GM12891 (cell line): Measurements from ENCODE around the gene MYO15B.
"Not testable (repeated sequence)": the region's sequence is repeated elsewhere in the genome, so short reads cannot be mapped to it uniquely, and the experiment has no call there.

ENCODE experiments used
- DNase-seq: peaks from one replicate; pipeline ENCODE4 v3.0.0; 2011; ENCODE audit warnings: low spot score; ENCODE audit not compliant: insufficient read length
- FAIRE-seq: peaks from 2 replicates; lab custom pipeline; 2011; peaks lifted over from hg19 to GRCh38; lab: Jason Lieb, UNC
- PAX5 ChIP-seq: IDR thresholded peaks from 2 replicates; pipeline ENCODE4 v1.6.1; 2011; ENCODE audit warnings: low read length, moderate library complexity, mild to moderate bottlenecking; ENCODE audit not compliant: insufficient read depth, severe bottlenecking
- POLR2A ChIP-seq: IDR thresholded peaks from 2 replicates; pipeline ENCODE4 v1.6.1; 2011; ENCODE audit warnings: low read depth, low read length, control low read depth
- POLR2AphosphoS5 ChIP-seq: IDR thresholded peaks from 2 replicates; pipeline ENCODE4 v1.6.1; 2011; ENCODE audit warnings: low read depth, low read length, control low read depth
- POU2F2 ChIP-seq: IDR thresholded peaks from 2 replicates; pipeline ENCODE4 v1.6.1; 2011; ENCODE audit warnings: low read depth, mild to moderate bottlenecking, control low read depth, low read length, moderate library complexity
- SPI1 ChIP-seq: IDR thresholded peaks from 2 replicates; pipeline ENCODE4 v1.6.1; 2011; ENCODE audit warnings: low read depth, low read length, control low read depth
- TAF1 ChIP-seq: IDR thresholded peaks from 2 replicates; pipeline ENCODE4 v1.6.1; 2011; ENCODE audit warnings: low read depth, low read length, control low read depth

The MYO15B gene

DNA sequence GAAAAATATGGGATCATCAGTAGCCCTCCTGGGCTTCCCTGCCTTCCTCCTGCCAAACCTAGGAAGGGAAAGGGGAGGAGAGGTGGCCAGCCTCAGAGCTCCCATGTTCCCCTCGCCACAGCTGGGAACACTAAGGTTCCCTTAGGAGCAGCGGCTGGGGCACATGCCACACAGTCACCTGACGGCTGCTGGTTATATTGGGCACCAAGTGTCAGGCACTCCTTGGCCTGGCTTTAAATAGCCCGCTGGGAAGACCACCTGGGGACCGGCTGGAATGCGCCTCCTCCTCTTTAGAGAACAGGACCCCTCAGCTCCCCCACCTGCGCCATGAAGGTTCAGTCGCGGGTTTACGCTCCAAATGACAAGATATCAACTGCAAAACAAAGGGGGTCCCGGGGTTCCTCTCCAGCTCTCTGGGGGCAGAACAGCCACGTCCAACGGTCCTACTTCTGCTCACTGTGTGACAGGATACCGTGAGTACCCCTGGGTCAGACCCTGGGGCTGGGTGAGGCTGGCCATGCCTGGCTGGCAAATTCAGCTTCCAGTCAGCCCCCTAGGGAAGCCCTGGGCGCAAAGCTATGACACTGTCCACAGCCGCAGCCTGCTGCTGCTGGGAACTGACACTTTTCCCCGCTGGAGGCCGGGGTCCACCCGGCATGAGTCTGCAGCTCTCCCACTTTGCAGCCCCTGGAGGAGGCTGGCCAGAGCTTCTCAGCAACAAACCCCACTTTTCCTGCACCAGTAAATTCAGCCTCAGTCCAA is 49.0 kb downstream of the MYO15B start:
- DNase-seq, result no peak
- TF ChIP-seq POLR2A, result no peak
- no peak for TF ChIP-seq POLR2AphosphoS5
- no peak for TF ChIP-seq SPI1
- FAIRE-seq, result no peak

DNA sequence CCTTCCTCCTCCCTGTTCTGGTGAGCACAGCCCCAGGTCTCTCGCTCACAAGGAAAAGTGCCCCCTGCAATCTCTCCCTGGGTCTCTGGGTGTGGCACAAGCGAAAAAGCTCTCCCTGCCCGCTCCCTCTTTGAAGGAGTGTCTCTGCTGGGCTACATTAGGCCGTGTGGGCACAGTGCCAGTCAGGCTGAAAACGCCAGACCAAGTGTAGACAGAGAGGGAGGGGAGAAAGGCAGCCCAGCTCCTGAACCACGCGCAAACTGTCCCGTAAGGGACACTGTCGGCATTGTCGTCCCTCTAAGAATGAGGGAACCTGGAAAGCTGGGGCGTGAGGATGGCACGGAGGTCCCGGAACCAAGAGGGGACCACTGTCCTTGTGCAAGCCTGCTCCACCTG is 49.5 kb downstream of the MYO15B start:
- FAIRE-seq (no peak), DNase-seq (no peak)
- no peak for TF ChIP-seq PAX5
- no peak for TF ChIP-seq POLR2A
- no peak for TF ChIP-seq TAF1
- TF ChIP-seq SPI1, result no peak
- no peak for TF ChIP-seq POLR2AphosphoS5
- TF ChIP-seq POU2F2, result no peak

GRCh38 chr17:75637551-75637950 is 50.0 kb downstream of the MYO15B start:
- no peak for FAIRE-seq
- DNase-seq, result no peak

GRCh38 chr17:75638039-75638438 is 50.4 kb downstream of the MYO15B start:
- not testable (repeated sequence) for FAIRE-seq, DNase-seq

More at GRCh38 chr17:75637551-75637950, 50.0 kb downstream of the MYO15B start:
- TF ChIP-seq TAF1 (no peak), SPI1 (no peak), POLR2A (no peak), POU2F2 (no peak), PAX5 (no peak), POLR2AphosphoS5 (no peak)

DNA sequence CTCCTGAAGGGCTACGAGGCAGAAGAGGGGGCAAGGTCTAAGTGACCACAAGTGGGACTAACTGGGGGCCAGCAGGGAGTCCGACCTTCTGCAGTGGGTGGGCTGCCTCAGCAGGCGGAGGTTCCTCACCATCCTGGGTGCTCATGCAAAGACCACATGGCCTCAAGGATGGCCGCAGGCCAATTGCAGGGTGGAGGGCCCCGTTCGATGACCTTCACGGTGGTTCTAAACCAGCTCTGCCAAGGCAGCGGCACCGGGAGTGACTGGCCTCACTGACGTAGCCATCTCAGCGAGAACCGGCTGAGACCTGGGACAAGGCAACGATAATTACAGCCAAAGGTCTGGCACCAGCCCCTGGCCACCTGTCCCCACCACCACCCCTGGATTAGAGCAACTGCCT is 51.3 kb downstream of the MYO15B start:
- FAIRE-seq (no peak), DNase-seq (peak; percentile 3)
- TF ChIP-seq TAF1 (no peak), POU2F2 (no peak), POLR2AphosphoS5 (no peak), PAX5 (no peak), SPI1 (no peak), POLR2A (no peak)

DNA sequence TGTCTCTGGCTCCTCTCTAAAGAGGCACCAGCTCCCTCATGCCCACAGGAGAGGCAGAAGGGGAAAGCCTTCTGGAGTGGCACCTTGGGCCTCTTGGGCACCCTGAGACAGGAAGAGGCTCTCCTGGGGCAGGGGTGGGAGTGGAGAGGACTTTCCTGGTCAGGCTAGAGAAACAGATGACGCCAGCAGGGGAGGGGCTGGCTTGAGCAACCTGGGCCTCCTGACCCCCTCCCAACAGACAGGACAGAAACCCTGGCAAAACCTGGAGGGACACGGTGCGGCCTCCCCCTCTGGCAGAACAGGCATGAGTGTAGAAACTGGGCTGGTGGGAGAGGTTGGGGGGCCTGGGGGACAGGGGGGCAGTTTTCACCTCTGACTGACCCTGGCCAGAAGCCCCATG is 51.7 kb downstream of the MYO15B start:
- TF ChIP-seq TAF1 (no peak), POU2F2 (no peak)
- no peak for FAIRE-seq
- DNase-seq, result peak; percentile 7

GRCh38 chr17:75639771-75640555 is 52.4 kb downstream of the MYO15B start:
- no peak for TF ChIP-seq TAF1
- TF ChIP-seq PAX5, result no peak
- TF ChIP-seq SPI1, result no peak
- no peak for TF ChIP-seq POLR2A
- TF ChIP-seq POU2F2, result no peak
- TF ChIP-seq POLR2AphosphoS5, result no peak
- no peak for FAIRE-seq
- DNase-seq, result peak; percentile 7

DNA sequence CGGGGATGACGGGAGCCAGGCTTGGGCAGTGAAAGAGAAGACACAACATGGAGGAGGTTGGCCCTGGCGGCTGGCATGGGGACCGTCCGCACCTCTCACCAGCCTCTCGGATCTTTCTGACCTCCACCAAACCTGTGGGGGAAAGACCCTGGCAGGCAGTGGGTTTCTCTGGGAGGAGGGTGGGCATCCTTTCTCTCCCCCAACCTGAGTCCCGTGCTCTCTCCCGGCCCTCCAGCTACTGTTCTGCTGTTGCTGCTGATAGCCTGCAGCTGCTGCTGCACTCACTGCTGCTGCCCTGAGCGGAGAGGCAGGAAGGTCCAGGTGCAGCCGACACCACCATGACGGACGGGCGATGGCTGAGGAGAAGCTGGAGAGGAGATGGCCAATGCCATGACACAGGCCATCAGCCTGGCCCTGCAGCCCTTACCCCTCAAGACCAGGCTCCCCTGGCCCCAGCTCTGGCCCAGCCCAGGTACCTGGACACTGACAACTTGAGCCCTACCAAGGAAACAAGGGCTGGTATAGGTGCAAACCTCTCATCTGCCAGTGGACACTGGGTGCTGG is 53.0 kb downstream of the MYO15B start:
- no peak for FAIRE-seq
- peak; percentile 5 for DNase-seq
- TF ChIP-seq POLR2AphosphoS5 (no peak), SPI1 (no peak), PAX5 (no peak), POLR2A (no peak), TAF1 (no peak), POU2F2 (no peak)

GRCh38 chr17:75641343-75641742 is 53.7 kb downstream of the MYO15B start:
- TF ChIP-seq TAF1, result no peak
- TF ChIP-seq SPI1, result no peak
- no peak for TF ChIP-seq POU2F2
- no peak for TF ChIP-seq PAX5
- no peak for TF ChIP-seq POLR2AphosphoS5
- TF ChIP-seq POLR2A, result no peak
- FAIRE-seq, result no peak

More at GRCh38 chr17:75641343-75641742, 53.7 kb downstream of the MYO15B start:
- DNase-seq, result peak; percentile 2
